GM18526 (cell line): ENCODE measurements around the gene SSX2IP.

Source experiments
- POLR2A ChIP-seq: IDR thresholded peaks from 3 replicates; pipeline ENCODE4 v1.6.1; 2011; ENCODE audit not compliant: insufficient read length; ENCODE audit errors: extremely low read depth

Gene SSX2IP

GRCh38 chr1:84691122-84691783, 992 bp upstream of the SSX2IP start:
- no peak for TF ChIP-seq POLR2A

DNA sequence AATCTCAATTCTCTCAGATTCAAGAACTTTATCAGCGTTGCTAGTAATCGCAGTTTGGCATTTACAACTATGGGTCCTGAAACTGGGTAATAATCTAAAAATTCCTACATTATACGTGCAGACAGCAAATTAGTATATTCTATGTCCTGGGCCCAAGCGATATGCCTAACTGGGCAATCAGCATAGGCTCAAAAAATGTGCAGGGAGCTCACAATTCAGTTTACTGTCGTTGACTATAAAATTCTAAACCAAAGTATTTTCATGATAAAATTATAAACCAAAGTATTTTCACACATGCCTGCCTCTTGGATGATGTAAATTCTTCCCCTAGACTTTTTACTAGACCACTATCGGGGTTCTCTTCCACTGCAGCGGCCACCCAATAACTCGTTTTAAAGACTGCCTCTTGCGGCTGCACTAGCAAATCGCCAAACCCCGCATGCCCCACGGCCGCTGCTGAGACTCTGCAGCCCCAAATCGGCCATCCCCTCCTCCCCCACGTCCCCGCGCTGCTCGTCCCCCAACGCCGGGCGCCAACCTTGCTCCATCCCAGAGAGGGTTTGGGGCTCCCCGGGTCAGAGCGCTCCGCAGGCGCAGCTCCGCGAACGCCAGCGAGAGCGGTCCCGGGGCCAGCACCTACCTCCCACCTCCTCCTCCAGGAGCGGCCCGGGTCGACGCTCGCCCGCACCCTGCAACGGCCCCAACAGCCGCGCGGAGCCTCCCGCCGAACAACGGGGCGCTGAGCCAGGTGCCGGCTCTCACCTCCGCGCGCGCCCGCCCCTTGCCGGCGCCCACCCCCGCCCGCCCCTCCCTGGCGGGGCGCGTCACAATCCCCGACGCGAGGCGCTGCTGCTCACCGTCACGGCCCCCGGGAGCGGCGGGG, 506 bp downstream of the SSX2IP start:
- peak; percentile 15 for TF ChIP-seq POLR2A

DNA sequence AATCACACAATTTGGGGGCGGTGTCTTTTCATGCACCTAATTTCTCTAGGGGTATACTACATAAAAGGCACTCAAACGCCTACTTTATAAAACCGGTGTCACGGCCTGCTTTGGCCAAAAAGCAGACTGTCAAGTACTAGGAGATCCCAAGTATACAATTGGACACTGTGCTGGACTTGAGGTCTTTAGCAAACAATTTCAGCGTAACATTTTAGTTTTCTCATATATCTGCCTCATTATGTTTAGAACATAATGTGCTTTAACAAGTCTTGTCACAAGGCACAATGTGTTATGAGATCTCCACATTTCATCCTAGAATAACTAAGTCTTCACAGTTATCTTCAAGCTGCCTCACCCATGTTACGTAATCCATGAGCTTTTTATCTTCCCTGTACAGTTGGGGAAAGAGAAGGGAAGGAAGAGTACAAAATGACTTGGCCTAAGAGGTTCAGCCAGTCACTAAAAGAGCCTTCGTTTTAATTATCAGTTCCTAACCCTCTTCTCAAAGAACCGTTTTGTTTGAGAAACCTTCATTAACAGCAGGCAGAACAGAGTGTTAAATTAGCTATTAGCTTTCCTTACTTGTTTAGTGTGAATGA, 1.7 kb downstream of the SSX2IP start:
- TF ChIP-seq POLR2A: no peak

GRCh38 chr1:84687714-84688462, 2.4 kb downstream of the SSX2IP start:
- TF ChIP-seq POLR2A: no peak

DNA sequence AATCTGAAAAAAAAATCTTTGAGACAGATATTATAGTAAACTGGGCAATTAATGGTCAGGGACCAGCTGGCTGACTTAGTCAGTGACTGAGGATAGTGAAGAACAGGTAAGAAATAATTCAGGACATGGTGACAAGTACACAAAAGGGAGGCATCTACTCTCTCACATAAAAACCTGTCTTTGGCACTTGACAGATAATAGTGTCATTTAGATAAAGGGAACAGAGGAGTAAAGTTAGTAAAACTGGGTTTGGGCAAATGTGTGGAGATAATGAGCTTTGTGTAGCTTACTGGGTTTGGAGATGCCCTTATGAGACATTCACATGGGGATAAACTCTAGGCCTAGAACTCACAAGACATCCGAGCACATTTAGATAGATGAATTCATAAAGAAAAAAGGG, 4.0 kb downstream of the SSX2IP start:
- no peak for TF ChIP-seq POLR2A

GRCh38 chr1:84683508-84683907, 6.8 kb downstream of the SSX2IP start:
- TF ChIP-seq POLR2A: no peak

DNA sequence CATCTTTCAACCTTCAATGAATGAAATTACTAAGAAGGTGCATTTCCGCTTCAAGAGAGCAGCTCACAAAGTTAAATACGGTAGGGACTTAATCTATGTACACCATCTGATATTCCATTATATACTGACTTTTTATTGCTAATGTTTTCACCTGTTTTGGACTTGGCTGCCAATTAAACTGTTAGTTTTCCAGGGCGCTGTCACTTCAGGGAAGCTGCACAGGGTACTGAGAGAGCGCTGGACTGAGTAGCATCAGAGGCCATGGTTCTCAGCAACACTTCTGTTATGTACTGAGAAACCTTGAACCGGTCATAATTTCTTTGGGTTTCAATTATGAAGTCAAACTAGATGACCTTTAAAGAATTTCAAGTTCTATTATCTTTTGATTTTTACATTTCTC, 8.2 kb downstream of the SSX2IP start:
- no peak for TF ChIP-seq POLR2A

GRCh38 chr1:84677415-84678099, 12.7 kb downstream of the SSX2IP start:
- TF ChIP-seq POLR2A: no peak

DNA sequence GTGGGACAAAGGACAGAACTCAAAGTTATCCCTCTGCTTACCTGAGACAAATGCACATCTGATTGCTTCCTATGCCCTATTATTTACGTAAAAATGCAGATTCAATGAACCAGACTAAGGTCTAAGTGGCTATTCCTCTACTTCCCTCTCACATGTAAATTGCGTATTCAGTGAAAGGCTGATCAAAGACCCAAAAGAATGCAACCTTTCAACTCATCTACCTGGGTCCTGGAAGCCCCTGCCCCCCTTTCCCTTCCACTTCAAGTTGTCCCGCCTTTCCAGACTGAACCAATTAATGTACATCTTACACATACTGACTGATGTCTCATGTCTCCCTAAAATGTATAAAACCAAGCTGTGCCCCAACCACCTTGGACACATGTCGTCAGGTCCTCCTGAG, 14.6 kb downstream of the SSX2IP start:
- no peak for TF ChIP-seq POLR2A

DNA sequence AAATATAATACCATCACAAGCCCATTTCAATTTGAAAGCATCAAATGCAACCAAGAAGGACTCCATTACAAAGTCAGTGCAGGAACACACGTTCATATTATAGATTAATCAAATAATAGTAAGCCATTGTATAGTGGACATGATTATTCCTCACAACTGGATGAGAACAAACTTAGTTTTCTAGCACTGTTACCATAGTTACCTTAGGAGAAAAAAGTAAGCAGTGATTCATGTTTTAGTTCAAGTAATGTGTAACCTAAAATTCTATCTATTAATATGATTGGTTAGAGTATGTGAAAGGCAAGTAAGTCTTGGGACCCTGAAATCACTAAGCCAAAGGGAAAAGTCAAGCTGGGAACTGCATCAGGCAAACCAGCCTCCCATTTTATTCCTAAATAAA, 15.2 kb downstream of the SSX2IP start:
- TF ChIP-seq POLR2A: no peak

GRCh38 chr1:84674705-84675104, 15.6 kb downstream of the SSX2IP start:
- TF ChIP-seq POLR2A: no peak

DNA sequence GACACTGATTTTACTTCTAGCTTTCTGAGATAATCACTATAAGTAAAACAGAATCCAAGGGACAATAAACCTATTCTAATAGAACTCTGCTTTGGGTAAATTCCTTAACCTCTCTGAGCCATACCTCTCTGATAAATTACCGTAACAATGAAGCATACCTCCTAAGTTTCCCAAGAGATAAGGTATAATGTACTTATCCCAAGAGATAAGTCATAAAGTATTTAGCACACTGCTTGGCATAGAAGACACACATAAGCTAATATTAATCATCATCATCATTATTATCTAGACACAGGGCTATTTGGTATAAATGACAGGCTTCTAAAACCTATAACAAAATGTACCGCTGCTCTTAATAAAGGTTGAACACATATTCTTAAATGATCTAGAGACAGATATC, 16.2 kb downstream of the SSX2IP start:
- TF ChIP-seq POLR2A: no peak

DNA sequence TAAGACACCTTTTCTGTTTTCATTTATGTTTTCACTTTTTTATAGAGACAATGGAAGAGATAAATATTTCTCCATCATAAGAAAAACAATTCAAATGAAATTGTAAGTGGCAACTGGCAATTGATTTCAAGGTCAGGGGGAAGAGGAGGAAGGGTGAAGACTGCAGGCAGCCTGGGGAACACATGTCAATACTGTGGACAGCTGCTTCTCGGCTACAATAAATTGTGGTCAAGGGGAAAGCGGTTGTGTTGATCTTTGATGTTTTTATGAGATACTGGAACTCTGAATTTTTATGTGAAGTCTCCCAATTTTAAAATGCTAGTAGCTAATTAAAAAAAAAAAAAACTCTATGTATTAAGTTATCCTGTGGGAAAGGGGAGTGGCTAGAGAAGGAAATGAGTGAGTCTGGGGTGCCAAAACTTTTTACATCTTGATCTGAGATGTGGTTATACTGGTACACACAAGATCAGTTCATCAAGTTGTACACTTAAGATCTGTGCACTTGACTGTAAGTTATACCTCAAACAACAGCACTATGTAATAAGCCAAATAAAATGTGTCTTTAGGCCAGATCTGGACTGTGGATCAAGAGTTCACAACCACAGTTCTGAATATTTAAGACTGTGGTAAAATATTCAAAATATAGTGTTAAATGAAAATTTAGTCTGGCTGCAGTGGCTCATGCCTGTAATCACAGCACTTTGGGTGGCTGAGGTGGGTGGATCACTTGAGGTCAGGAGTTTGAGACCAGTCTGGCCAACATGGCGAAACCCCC, 18.0 kb downstream of the SSX2IP start:
- no peak for TF ChIP-seq POLR2A

GRCh38 chr1:84669831-84670230, 20.4 kb downstream of the SSX2IP start:
- TF ChIP-seq POLR2A: no peak
